ENCODE results near the gene NCR2. TPM values are rescaled to one million over a fixed set of nuclear protein-coding genes. Genes with fewer than 3 reads are reported as not detected.

The NCR2 gene
- total RNA-seq, 1 experiment from 2014 or later: not detected

DNA sequence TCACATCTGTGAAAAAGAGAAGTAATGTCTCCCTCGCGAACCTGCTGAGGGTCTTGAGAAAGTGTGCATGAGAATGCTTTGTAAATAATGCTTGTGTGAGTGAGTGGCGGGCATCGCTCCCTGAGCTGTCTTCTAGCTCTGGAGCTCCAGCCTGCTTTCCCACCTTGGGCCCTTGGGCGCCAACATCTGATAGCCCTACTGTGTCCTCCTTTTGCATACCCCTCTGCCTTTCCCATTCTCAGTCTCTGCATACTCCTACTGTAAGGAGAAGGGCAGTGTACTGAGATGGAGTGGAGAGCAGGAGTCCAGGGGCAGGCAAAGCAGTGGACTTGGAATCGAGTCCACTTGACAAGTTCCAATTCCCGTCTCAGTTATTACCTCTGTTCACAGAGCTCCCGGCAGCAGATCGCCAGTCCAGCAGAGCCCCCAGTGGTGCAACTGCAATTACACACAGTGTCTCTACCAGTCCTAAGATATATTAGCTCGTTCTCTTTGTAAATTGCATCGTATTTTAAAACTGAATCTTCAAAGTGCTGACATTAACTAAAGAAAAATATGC, 847 bp upstream of the NCR2 start:
- Histone ChIP-seq H3T11ph (ENCODE audit: low read length) (no peak overlapping the region), H2BK20ac (ENCODE audit: low read depth, low read length, poor library complexity, severe bottlenecking) (no peak overlapping the region), H3K4ac (ENCODE audit: low read depth, low read length) (no peak overlapping the region), H4K5ac (ENCODE audit: insufficient read length, low read depth, low read length) (no peak overlapping the region), H2BK15ac (ENCODE audit: low read depth, low read length) (no peak overlapping the region), H3K14ac (ENCODE audit: insufficient read depth, low read length) (no peak overlapping the region), H2AFZ (ENCODE audit: low read length) (no peak overlapping the region), H3K9ac (ENCODE audit: extremely low read depth, insufficient read length, low read length) (no peak overlapping the region), H2BK120ac (ENCODE audit: low read depth, low read length, poor library complexity, severe bottlenecking) (no peak overlapping the region), H4K20me1 (ENCODE audit: control insufficient read depth, insufficient read depth, insufficient read length) (no peaks in the 10 kb centered on the region), H3K9me3 (ENCODE audit: control insufficient read depth, low read depth, low read length) (no peaks in the 10 kb centered on the region), H3K27me3 (ENCODE audit: insufficient read depth, low read length) (no peaks in the 10 kb centered on the region), H3K27ac (ENCODE audit: insufficient read length, low read depth, low read length) (no peak overlapping the region), H3K4me2 (ENCODE audit: insufficient read depth, insufficient read length, low read length) (no peak overlapping the region), H3K18ac (ENCODE audit: insufficient read length, low read depth, low read length) (no peak overlapping the region), H2BK12ac (ENCODE audit: insufficient read length, low read depth, low read length) (no peak overlapping the region), H3K23ac (ENCODE audit: insufficient read length, low read depth, low read length) (no peak overlapping the region), H3K79me1 (ENCODE audit: insufficient read depth, low read depth, low read length, poor library complexity, severe bottlenecking) (no peaks in the 10 kb centered on the region), H3K23me2 (ENCODE audit: insufficient read length, low read depth, low read length, poor library complexity, severe bottlenecking) (no peaks in the 10 kb centered on the region), H4K91ac (ENCODE audit: insufficient read length, low read depth, low read length) (no peak overlapping the region), H3K56ac (ENCODE audit: insufficient read length, low read depth, low read length) (no peak overlapping the region), H3K79me2 (ENCODE audit: insufficient read depth, low read length) (no peaks in the 10 kb centered on the region), H3K4me1 (ENCODE audit: insufficient read depth, low read length) (no peaks in the 10 kb centered on the region), H2AK5ac (ENCODE audit: insufficient read length, low read length) (no peak overlapping the region), H2BK5ac (ENCODE audit: insufficient read length, low read length) (no peak overlapping the region), H4K8ac (replicated peaks; ENCODE audit: insufficient read length, low read depth, low read length) (no peak overlapping the region)
- DNase-seq: no peak
- H3K27me3 Mint-ChIP-seq (ENCODE audit: low read depth): peaks cover 9% of the 10 kb centered on the region
- no peak overlapping the region for H3K4me3 Mint-ChIP-seq
- peaks cover 3 to 12% of the 10 kb centered on the region in 2 experiments; a peak in 3 of 4 replicates for H3K4me1 Mint-ChIP-seq
- H3K36me3 Mint-ChIP-seq (ENCODE audit: insufficient read depth in 1 of 3, low read depth in 3 of 3): no peaks in the 10 kb centered on the region
- no peak overlapping the region for H3K27ac Mint-ChIP-seq
- WGBS (ENCODE audit: extremely low coverage, insufficient read length, low lambda C conversion rate): no CpG with 5 or more reads among the region's 11 CpGs
- TF ChIP-seq CTCF (conservative IDR thresholded peaks at IDR 0.05): peak; percentile 42; the same call in 1 of the 3 replicates
- no peaks in the 10 kb centered on the region for H3K9me3 Mint-ChIP-seq

Data from H9 (cell line).